H1 (cell line): ENCODE measurements around the gene LAPTM4A. TPM values are rescaled to one million over a fixed set of nuclear protein-coding genes. Genes with fewer than 3 reads are reported as not detected.

Experiments used
- CTCF ChIA-PET: fragments of 300-600 bp; sonication (Branson Sonifier 250); formaldehyde crosslinking; loops from one replicate; lab custom pipeline; 2021; ENCODE audit not compliant: partially characterized antibody; lab: Charles Lee
- POLR2A ChIA-PET: fragments of 300-600 bp; sonication (Branson Sonifier 250); formaldehyde crosslinking; loops from one replicate; lab custom pipeline; 2021; ENCODE audit warnings: inconsistent platforms; ENCODE audit not compliant: partially characterized antibody; lab: Charles Lee
- DNase-seq, 2 experiments: peaks; one replicate each; pipeline versions ENCODE4 v3.0.0 to v3.0.0-alpha.2; 2010 to 2022; ENCODE audit warnings: low spot score in 2 of 2, low read depth in 1 of 2, mixed read lengths in 1 of 2
- FAIRE-seq: peaks from 2 replicates; lab custom pipeline; 2011; peaks lifted over from hg19 to GRCh38; lab: Jason Lieb, UNC
- H2AFZ ChIP-seq: 2 replicates; pipeline ENCODE4 v1.8.1; 2012; ENCODE audit warnings: low read length, inconsistent platforms
- H2AK5ac ChIP-seq: 2 replicates; pipeline ENCODE4 v1.6.1; 2013; ENCODE audit warnings: low read depth, low read length
- H2BK120ac ChIP-seq: replicated peaks from 2 replicates; pipeline ENCODE3; 2013; ENCODE audit warnings: low read depth, low read length, inconsistent platforms
- H2BK12ac ChIP-seq: 2 replicates; pipeline ENCODE4 v1.6.1; 2013; ENCODE audit warnings: low read depth, low read length
- H2BK15ac ChIP-seq: 2 replicates; pipeline ENCODE4 v1.6.1; 2013; ENCODE audit warnings: low read length
- H2BK20ac ChIP-seq: 2 replicates; pipeline ENCODE4 v1.6.1; 2013; ENCODE audit warnings: low read length
- H2BK5ac ChIP-seq: 2 replicates; pipeline ENCODE4 v1.6.1; 2013; ENCODE audit warnings: low read depth, low read length
- H3K14ac ChIP-seq: 2 replicates; pipeline ENCODE4 v1.6.1; 2013; ENCODE audit warnings: inconsistent platforms; ENCODE audit not compliant: insufficient read length
- H3K18ac ChIP-seq: 2 replicates; pipeline ENCODE4 v1.6.1; 2013; ENCODE audit warnings: low read length; ENCODE audit errors: extremely low read depth
- H3K23ac ChIP-seq: 2 replicates; pipeline ENCODE4 v1.6.1; 2013; ENCODE audit warnings: inconsistent platforms; ENCODE audit not compliant: insufficient read length
- H3K23me2 ChIP-seq: 2 replicates; pipeline ENCODE4 v1.6.1; 2013; ENCODE audit warnings: low read depth, low read length
- H3K27ac ChIP-seq: 2 replicates; pipeline ENCODE4 v1.6.1; 2011; ENCODE audit warnings: low read depth, low read length, inconsistent platforms
- H3K27me3 ChIP-seq, 4 experiments: replicated peaks in 1 of 4; 1 replicate in 1 of 4; 2 replicates in 3 of 4; pipeline versions ENCODE4 v1.6.1 to v1.8.1; 2011 to 2013; ENCODE audit warnings: low read length in 3 of 4, mild to moderate bottlenecking in 3 of 4, inconsistent platforms in 2 of 4, mixed read lengths in 2 of 4, moderate library complexity in 1 of 4; ENCODE audit not compliant: control insufficient read depth in 3 of 4, insufficient read depth in 3 of 4; ENCODE audit errors: extremely low read depth in 1 of 4
- H3K36me3 ChIP-seq, 4 experiments: 2 replicates each; pipeline versions ENCODE4 v1.6.1 to v1.8.1; 2011 to 2013; ENCODE audit warnings: mild to moderate bottlenecking in 4 of 4, low read length in 3 of 4, moderate library complexity in 2 of 4, control low read depth in 1 of 4, inconsistent platforms in 1 of 4; ENCODE audit not compliant: insufficient read depth in 4 of 4, control insufficient read depth in 2 of 4
- H3K4ac ChIP-seq: replicated peaks from 2 replicates; pipeline ENCODE3; 2013; ENCODE audit warnings: low read length, low read depth, mixed read lengths, inconsistent platforms; ENCODE audit not compliant: insufficient read length
- H3K4me1 ChIP-seq, 4 experiments: replicated peaks in 1 of 4; 1 replicate in 1 of 4; 2 replicates in 3 of 4; pipeline versions ENCODE4 v1.6.1 to v1.8.1; 2011 to 2013; ENCODE audit warnings: low read length in 3 of 4, inconsistent platforms in 2 of 4, mixed read lengths in 1 of 4; ENCODE audit not compliant: insufficient read depth in 4 of 4, control insufficient read depth in 3 of 4
- H3K4me2 ChIP-seq, 2 experiments: 2 replicates each; pipeline versions ENCODE4 v1.6.1 to v1.8.1; 2011 to 2013; ENCODE audit warnings: low read depth in 2 of 2, low read length in 2 of 2, control low read depth in 1 of 2, inconsistent platforms in 1 of 2, mild to moderate bottlenecking in 1 of 2; ENCODE audit not compliant: insufficient read depth in 1 of 2
- H3K4me3 ChIP-seq, 4 experiments: fragments of 200-600, 300-600 bp in 1 of 4; sonication (generic), shearing (Covaris generic), sonication (Bioruptor Twin) in 1 of 4; 2 replicates each; pipeline versions ENCODE4 v1.5.1 to v1.8.1; 2011 to 2016; ENCODE audit warnings: low read length in 4 of 4, low read depth in 3 of 4, control low read depth in 2 of 4, inconsistent platforms in 2 of 4, mild to moderate bottlenecking in 2 of 4, mixed read lengths in 1 of 4, moderate library complexity in 1 of 4; ENCODE audit not compliant: insufficient read depth in 2 of 4; ENCODE audit errors: extremely low read depth in 1 of 4
- H3K56ac ChIP-seq: replicated peaks from 2 replicates; pipeline ENCODE3; 2013; ENCODE audit warnings: low read depth, mild to moderate bottlenecking, mixed read lengths, low read length, inconsistent platforms; ENCODE audit not compliant: insufficient read length
- H3K79me1 ChIP-seq: 2 replicates; pipeline ENCODE4 v1.6.1; 2013; ENCODE audit warnings: low read depth, low read length, control low read depth
- H3K79me2 ChIP-seq, 2 experiments: 2 replicates each; pipeline versions ENCODE4 v1.6.1 to v1.8.1; 2012 to 2013; ENCODE audit warnings: low read length in 2 of 2, mild to moderate bottlenecking in 2 of 2, inconsistent platforms in 1 of 2; ENCODE audit not compliant: insufficient read depth in 2 of 2, control insufficient read depth in 1 of 2
- H3K9ac ChIP-seq, 4 experiments: replicated peaks in 1 of 4; 1 replicate in 1 of 4; 2 replicates in 3 of 4; pipeline versions ENCODE4 v1.6.1 to v1.8.1; 2011 to 2013; ENCODE audit warnings: low read depth in 3 of 4, low read length in 3 of 4, control low read depth in 2 of 4, mild to moderate bottlenecking in 2 of 4, moderate library complexity in 2 of 4, inconsistent platforms in 1 of 4; ENCODE audit errors: extremely low read depth in 1 of 4
- H3K9me3 ChIP-seq, 2 experiments: 2 replicates each; pipeline versions ENCODE4 v1.6.1 to v1.8.1; 2012 to 2013; ENCODE audit warnings: mild to moderate bottlenecking in 2 of 2, moderate library complexity in 2 of 2, control low read depth in 1 of 2, inconsistent platforms in 1 of 2, low read depth in 1 of 2, low read length in 1 of 2, mixed read lengths in 1 of 2; ENCODE audit not compliant: insufficient read depth in 2 of 2
- H4K20me1 ChIP-seq, 2 experiments: replicated peaks in 1 of 2; 2 replicates each; pipeline versions ENCODE3 to v1.8.1; 2011 to 2013; ENCODE audit warnings: inconsistent platforms in 2 of 2, low read length in 2 of 2, mild to moderate bottlenecking in 1 of 2; ENCODE audit not compliant: insufficient read depth in 2 of 2, control insufficient read depth in 1 of 2
- H4K5ac ChIP-seq: 2 replicates; pipeline ENCODE4 v1.6.1; 2013; ENCODE audit warnings: low read length, low read depth, mixed read lengths, inconsistent platforms; ENCODE audit not compliant: insufficient read length
- H4K8ac ChIP-seq: 2 replicates; pipeline ENCODE4 v1.8.0; 2013; ENCODE audit warnings: mild to moderate bottlenecking, moderate library complexity, low read length, inconsistent platforms; ENCODE audit not compliant: insufficient read depth; ENCODE audit errors: extremely low read depth
- H4K91ac ChIP-seq: replicated peaks from 2 replicates; pipeline ENCODE3; 2013; ENCODE audit warnings: low read length, mixed read lengths, inconsistent platforms; ENCODE audit not compliant: insufficient read length
- CEBPB ChIP-seq: IDR thresholded peaks from 2 replicates; pipeline ENCODE4 v1.6.1; 2012; ENCODE audit warnings: low read depth, low read length
- E2F6 ChIP-seq: IDR thresholded peaks from 2 replicates; pipeline ENCODE4 v1.6.1; 2012; ENCODE audit warnings: inconsistent platforms
- EZH2 ChIP-seq: fragments of 200-600 bp; sonication (generic); IDR thresholded peaks from 2 replicates; pipeline ENCODE4 v1.7.1; 2012; ENCODE audit warnings: low read depth, mild to moderate bottlenecking, moderate library complexity, low read length, inconsistent platforms; ENCODE audit not compliant: severe bottlenecking
- RAD21 ChIP-seq, 2 experiments: IDR thresholded peaks in 1 of 2; conservative IDR thresholded peaks in 1 of 2; 2 replicates each; pipeline ENCODE4 v1.6.1; 2011; ENCODE audit warnings: low read depth in 2 of 2, low read length in 2 of 2, improper control_type of control experiment in 1 of 2, inconsistent platforms in 1 of 2, mild to moderate bottlenecking in 1 of 2, moderate library complexity in 1 of 2
- SIRT6 ChIP-seq: IDR thresholded peaks from one replicate; pipeline ENCODE4 v1.7.1; 2012; ENCODE audit warnings: low read length, inconsistent platforms
- WGBS, 2 experiments: shearing (Covaris generic) in 1 of 2; methylation state at CpG; one replicate each; pipeline versions ENCODE4 v1.1.6 to v1.1.7; 2013 to 2015; ENCODE audit warnings: low lambda C conversion rate in 2 of 2, mixed read lengths in 2 of 2, inconsistent platforms in 1 of 2, low coverage in 1 of 2, missing lambda C conversion rate in 1 of 2; ENCODE audit not compliant: insufficient replicate concordance in 2 of 2, insufficient coverage in 1 of 2, insufficient read length in 1 of 2; ENCODE audit errors: extremely low coverage in 1 of 2, missing lambda C conversion rate in 1 of 2; 5-methylcytosine and 5-hydroxymethylcytosine counted together
- polyA plus RNA-seq, 7 experiments: library from polyadenylated mRNA; depleted of rRNA in 3 of 7; stranded (reverse) in 5 of 7; unstranded in 2 of 7; fragments of >200 nt in 5 of 7; fragments of 200-250 nt in 2 of 7; gene quantifications; 1 replicate in 5 of 7; 2 replicates in 1 of 7; 4 replicates in 1 of 7; pipeline versions ENCODE4 v1.2.1 to v1.2.3, GENCODE V29; 2011 to 2013; ENCODE audit warnings: missing spikeins in 2 of 7, mixed read lengths in 2 of 7
- total RNA-seq: library from RNA; stranded (reverse); fragmentation: NEBNext Ultra II Directional; extraction: Animal tissue kit (Norgen Biotek cat#: 25700); gene quantifications from 2 replicates; pipeline ENCODE4 v1.2.1, GENCODE V29; 2021
- TF ChIP-seq, protein P1 (sequence below), 3 experiments: IDR thresholded peaks; 1 replicate in 2 of 3; 2 replicates in 1 of 3; pipeline versions ENCODE4 v1.5.1 to v1.6.1; 2011; ENCODE audit warnings: low read length in 3 of 3, mild to moderate bottlenecking in 3 of 3, inconsistent platforms in 2 of 3, low read depth in 1 of 3, moderate library complexity in 1 of 3; ENCODE audit not compliant: insufficient read depth in 1 of 3; ENCODE audit errors: control extremely low read depth in 1 of 3

LAPTM4A gene
- total and polyA plus RNA-seq, 2 of the 8 experiments (the other 6 are each of a cell fraction or from before 2014, with no cell fraction given) = 193 to 419 TPM

- Histone ChIP-seq H2BK120ac (no peak overlapping the region), H4K8ac (no peak overlapping the region), H3K36me3 (no peaks in the 10 kb centered on the region), H3K79me2 (no peaks in the 10 kb centered on the region), H3K23me2 (no peaks in the 10 kb centered on the region), H3K27ac (no peak overlapping the region), H3K14ac (no peak overlapping the region), H3K27me3 (no peaks in the 10 kb centered on the region; a peak in 1 of 7 replicates), H3K9ac (peak overlapping the region in 1 of 4 experiments; percentile 4; a peak in 1 of 7 replicates), H2AFZ (peak overlapping the region; percentile 91; the same call in 1 of the 2 replicates), H2BK15ac (peak overlapping the region; percentile 13; the same call in 1 of the 2 replicates), H2BK5ac (no peak overlapping the region), H3K56ac (no peak overlapping the region), H3K4ac (no peak overlapping the region), H2BK20ac (peak overlapping the region; percentile 4; the same call in 1 of the 2 replicates), H3K4me2 (no peak overlapping the region; a peak in 1 of 4 replicates), H3K18ac (no peak overlapping the region), H4K5ac (no peak overlapping the region), H3K79me1 (no peaks in the 10 kb centered on the region; the same call in 1 of the 2 replicates), H3K4me1 (peaks cover 3 to 10% (median 5%) of the 10 kb centered on the region in 4 experiments; a peak in 6 of 7 replicates), H2BK12ac (0 out of 2 replicates have a peak overlapping the region, but pooled peaks have one; percentile 61), H3K9me3 (no peaks in the 10 kb centered on the region), H2AK5ac (no peak overlapping the region), H4K91ac (peak overlapping the region; percentile 9), H4K20me1 (no peaks in the 10 kb centered on the region), H3K4me3 (no peak overlapping the region), H3K23ac (no peak overlapping the region)
- DNase-seq (peak; percentile 34 to 59), FAIRE-seq (no peak)
- ChIA-PET CTCF (interaction anchor here (0.6 to 7.7 kb wide), 15 partner anchors 9 to 558 kb away, joined by 3 to 125 read pairs (median 5); partner anchors contain the start of genes HS1BP3, LAPTM4A and MATN3), POLR2A (interaction anchor here (0.6 to 2.2 kb wide), 5 partner anchors 13 to 83 kb away, joined by 3 to 8 read pairs (median 3); no protein-coding TSS in a partner anchor)
- WGBS, 2 experiments = 62% methylated on average over 10 of the region's 11 CpGs; no CpG with 5 or more reads in 1 of the 2 experiments
- TF ChIP-seq E2F6 (peak; percentile 22; the same call in 1 of the 2 replicates), CEBPB (no peak), SIRT6 (no peak), EZH2 (no peak), RAD21 (IDR thresholded peaks at IDR 0.05 in 1 of 2, conservative IDR thresholded peaks at IDR 0.05 in 1 of 2; ENCODE audit: low read depth in 2 of 2, low read length in 2 of 2) (peak; percentile 65 to 68)
- TF ChIP-seq, protein P1, sequence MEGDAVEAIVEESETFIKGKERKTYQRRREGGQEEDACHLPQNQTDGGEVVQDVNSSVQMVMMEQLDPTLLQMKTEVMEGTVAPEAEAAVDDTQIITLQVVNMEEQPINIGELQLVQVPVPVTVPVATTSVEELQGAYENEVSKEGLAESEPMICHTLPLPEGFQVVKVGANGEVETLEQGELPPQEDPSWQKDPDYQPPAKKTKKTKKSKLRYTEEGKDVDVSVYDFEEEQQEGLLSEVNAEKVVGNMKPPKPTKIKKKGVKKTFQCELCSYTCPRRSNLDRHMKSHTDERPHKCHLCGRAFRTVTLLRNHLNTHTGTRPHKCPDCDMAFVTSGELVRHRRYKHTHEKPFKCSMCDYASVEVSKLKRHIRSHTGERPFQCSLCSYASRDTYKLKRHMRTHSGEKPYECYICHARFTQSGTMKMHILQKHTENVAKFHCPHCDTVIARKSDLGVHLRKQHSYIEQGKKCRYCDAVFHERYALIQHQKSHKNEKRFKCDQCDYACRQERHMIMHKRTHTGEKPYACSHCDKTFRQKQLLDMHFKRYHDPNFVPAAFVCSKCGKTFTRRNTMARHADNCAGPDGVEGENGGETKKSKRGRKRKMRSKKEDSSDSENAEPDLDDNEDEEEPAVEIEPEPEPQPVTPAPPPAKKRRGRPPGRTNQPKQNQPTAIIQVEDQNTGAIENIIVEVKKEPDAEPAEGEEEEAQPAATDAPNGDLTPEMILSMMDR (IDR thresholded peaks at IDR 0.05; ENCODE audit: control extremely low read depth in 1 of 3, insufficient read depth in 1 of 3, low read depth in 1 of 3, low read length in 3 of 3) = peak; percentile 36 to 62 (median 62)
Observed at GRCh38 chr2:20093263-20094141, 42.1 kb upstream of the LAPTM4A start.
